ENCODE data around the gene PRICKLE2.

Gene PRICKLE2

GRCh38 chr3:64196236-64196929, 28.9 kb downstream of the PRICKLE2 start:
- no peaks in the 10 kb centered on the region for H3K27me3 ChIP-seq (ENCODE audit: insufficient read depth, poor library complexity, severe bottlenecking)
- DNase-seq (ENCODE audit: low spot score) (no peak), ATAC-seq (ENCODE audit: low read depth) (no peak)
- no peak overlapping the region for H3K27ac ChIP-seq (ENCODE audit: poor library complexity, severe bottlenecking)
- peaks cover 4% of the 10 kb centered on the region for H3K9me3 ChIP-seq (ENCODE audit: severe bottlenecking)
- H3K4me1 ChIP-seq (ENCODE audit: insufficient read depth, poor library complexity, severe bottlenecking), result peaks cover 7% of the 10 kb centered on the region
- TF ChIP-seq, protein P1, sequence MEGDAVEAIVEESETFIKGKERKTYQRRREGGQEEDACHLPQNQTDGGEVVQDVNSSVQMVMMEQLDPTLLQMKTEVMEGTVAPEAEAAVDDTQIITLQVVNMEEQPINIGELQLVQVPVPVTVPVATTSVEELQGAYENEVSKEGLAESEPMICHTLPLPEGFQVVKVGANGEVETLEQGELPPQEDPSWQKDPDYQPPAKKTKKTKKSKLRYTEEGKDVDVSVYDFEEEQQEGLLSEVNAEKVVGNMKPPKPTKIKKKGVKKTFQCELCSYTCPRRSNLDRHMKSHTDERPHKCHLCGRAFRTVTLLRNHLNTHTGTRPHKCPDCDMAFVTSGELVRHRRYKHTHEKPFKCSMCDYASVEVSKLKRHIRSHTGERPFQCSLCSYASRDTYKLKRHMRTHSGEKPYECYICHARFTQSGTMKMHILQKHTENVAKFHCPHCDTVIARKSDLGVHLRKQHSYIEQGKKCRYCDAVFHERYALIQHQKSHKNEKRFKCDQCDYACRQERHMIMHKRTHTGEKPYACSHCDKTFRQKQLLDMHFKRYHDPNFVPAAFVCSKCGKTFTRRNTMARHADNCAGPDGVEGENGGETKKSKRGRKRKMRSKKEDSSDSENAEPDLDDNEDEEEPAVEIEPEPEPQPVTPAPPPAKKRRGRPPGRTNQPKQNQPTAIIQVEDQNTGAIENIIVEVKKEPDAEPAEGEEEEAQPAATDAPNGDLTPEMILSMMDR (IDR thresholded peaks at IDR 0.05; ENCODE audit: poor library complexity, severe bottlenecking), result no peak
- H3K4me3 ChIP-seq (ENCODE audit: severe bottlenecking), result no peak overlapping the region
- H3K36me3 ChIP-seq (ENCODE audit: low read depth), result peaks cover 9% of the 10 kb centered on the region; the same call in 1 of the 2 replicates

DNA sequence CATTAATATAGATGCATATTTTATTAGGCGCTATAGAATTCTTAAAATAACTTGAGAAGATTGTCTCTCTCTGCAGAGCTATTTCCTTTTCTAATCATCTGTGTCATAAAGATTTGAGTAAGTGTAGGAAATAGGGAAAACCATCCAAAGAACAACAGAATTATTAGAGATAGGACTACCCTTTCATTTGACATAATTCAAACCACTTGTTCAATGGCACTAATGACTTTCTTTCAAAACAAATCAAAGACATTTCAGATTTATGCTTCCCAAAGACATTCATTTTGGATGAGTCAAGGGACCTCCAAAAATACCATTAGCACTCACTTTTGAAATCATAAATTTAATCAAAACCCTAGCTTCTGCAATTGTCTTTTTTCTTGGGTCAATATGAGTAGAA, 29.5 kb downstream of the PRICKLE2 start:
- Histone ChIP-seq H3K27ac (ENCODE audit: poor library complexity, severe bottlenecking) (no peak overlapping the region), H3K36me3 (ENCODE audit: low read depth) (peaks cover 9% of the 10 kb centered on the region; the same call in 1 of the 2 replicates), H3K27me3 (ENCODE audit: insufficient read depth, poor library complexity, severe bottlenecking) (no peaks in the 10 kb centered on the region), H3K4me3 (ENCODE audit: severe bottlenecking) (no peak overlapping the region), H3K9me3 (ENCODE audit: severe bottlenecking) (peaks cover 4% of the 10 kb centered on the region), H3K4me1 (ENCODE audit: insufficient read depth, poor library complexity, severe bottlenecking) (peaks cover 13% of the 10 kb centered on the region)
- ATAC-seq (ENCODE audit: low read depth), result no peak
- TF ChIP-seq, protein P1 (IDR thresholded peaks at IDR 0.05; ENCODE audit: poor library complexity, severe bottlenecking), result no peak
- no peak for DNase-seq (ENCODE audit: low spot score)

- no peak overlapping the region for H3K4me3 ChIP-seq (ENCODE audit: severe bottlenecking)
- H3K9me3 ChIP-seq (ENCODE audit: severe bottlenecking), result peaks cover 4% of the 10 kb centered on the region
- TF ChIP-seq, protein P1 (IDR thresholded peaks at IDR 0.05; ENCODE audit: poor library complexity, severe bottlenecking), result no peak
- H3K27ac ChIP-seq (ENCODE audit: poor library complexity, severe bottlenecking), result peak overlapping the region; percentile 77
- H3K27me3 ChIP-seq (ENCODE audit: insufficient read depth, poor library complexity, severe bottlenecking), result no peaks in the 10 kb centered on the region
- DNase-seq (ENCODE audit: low spot score), result no peak
- peaks cover 47% of the 10 kb centered on the region for H3K4me1 ChIP-seq (ENCODE audit: insufficient read depth, poor library complexity, severe bottlenecking)
- no peaks in the 10 kb centered on the region for H3K36me3 ChIP-seq (ENCODE audit: low read depth)
- ATAC-seq (ENCODE audit: low read depth), result no peak
These were observed 33.4 kb downstream of the PRICKLE2 start for GRCh38 chr3:64191822-64192221.

GRCh38 chr3:64190517-64191515, 34.5 kb downstream of the PRICKLE2 start:
- ATAC-seq (ENCODE audit: low read depth) (peak; percentile 49), DNase-seq (ENCODE audit: low spot score) (no peak)
- Histone ChIP-seq H3K4me3 (ENCODE audit: severe bottlenecking) (no peak overlapping the region), H3K36me3 (ENCODE audit: low read depth) (no peaks in the 10 kb centered on the region), H3K9me3 (ENCODE audit: severe bottlenecking) (peaks cover 4% of the 10 kb centered on the region), H3K4me1 (ENCODE audit: insufficient read depth, poor library complexity, severe bottlenecking) (peaks cover 57% of the 10 kb centered on the region), H3K27ac (ENCODE audit: poor library complexity, severe bottlenecking) (peak overlapping the region; percentile 77), H3K27me3 (ENCODE audit: insufficient read depth, poor library complexity, severe bottlenecking) (no peaks in the 10 kb centered on the region)
- TF ChIP-seq, protein P1 (IDR thresholded peaks at IDR 0.05; ENCODE audit: poor library complexity, severe bottlenecking), result no peak
